ENCODE results near the gene PI4KA. TPM values are rescaled to one million over a fixed set of nuclear protein-coding genes. Genes with fewer than 3 reads are reported as not detected.
"Not testable (repeated sequence)": the region's sequence is repeated elsewhere in the genome, so short reads cannot be mapped to it uniquely, and the experiment has no call there.

The PI4KA gene
- polyA plus RNA-seq, 1 of the 3 experiments (the other 2 are of a cell fraction) = 30.0 TPM

DNA sequence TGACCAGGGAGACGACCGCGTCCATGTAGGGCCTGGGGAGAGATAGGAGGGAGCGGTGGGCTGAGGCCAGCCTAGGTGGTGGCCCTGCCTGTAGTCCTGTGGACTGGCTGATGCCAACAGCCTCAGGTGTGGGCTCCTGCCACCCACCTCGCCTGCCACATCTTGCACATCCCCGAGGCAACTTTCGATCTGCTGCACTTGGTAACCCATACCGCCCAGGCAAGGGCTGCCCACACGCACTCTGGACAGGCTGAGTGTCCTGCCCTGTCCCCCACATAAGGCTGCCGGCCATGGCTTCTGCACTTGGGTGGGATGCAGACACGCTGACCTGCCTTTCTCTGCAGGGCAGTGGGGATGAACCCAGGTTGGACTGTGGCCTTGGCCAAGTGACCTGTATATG, 148.6 kb downstream of the PI4KA start:
- 97% methylated on average over 7 of the region's 11 CpGs for WGBS (ENCODE audit: low lambda C conversion rate)
- H4K20me1 ChIP-seq (ENCODE audit: insufficient read depth); H3K27me3 ChIP-seq (ENCODE audit: insufficient read depth); H3K9me3 ChIP-seq; H3K79me2 ChIP-seq (ENCODE audit: insufficient read depth); H3F3A ChIP-seq (replicated peaks; ENCODE audit: insufficient read depth); POLR2A ChIA-PET; CTCF ChIA-PET; H3K4me1 ChIP-seq (ENCODE audit: control insufficient read depth in 1 of 2, insufficient read depth in 2 of 2, low read depth in 1 of 2, low read length in 1 of 2); DNase-seq; H2AFZ ChIP-seq (ENCODE audit: low read depth); H3K4me3 ChIP-seq (ENCODE audit: low read depth in 2 of 2, low read length in 1 of 2); H3K9ac ChIP-seq; H3K4me2 ChIP-seq; H3K36me3 ChIP-seq (replicated peaks in 1 of 2; ENCODE audit: control insufficient read depth in 1 of 2, insufficient read depth in 2 of 2, low read length in 1 of 2); H3K9me2 ChIP-seq; H3K27ac ChIP-seq (ENCODE audit: low read depth in 2 of 2, low read length in 1 of 2): not testable (repeated sequence)

GRCh38 chr22:20707549-20708118, 151.0 kb downstream of the PI4KA start:
- H2AFZ ChIP-seq (ENCODE audit: low read depth); H3K9ac ChIP-seq; H3K79me2 ChIP-seq (ENCODE audit: insufficient read depth); H3K4me1 ChIP-seq (ENCODE audit: control insufficient read depth in 1 of 2, insufficient read depth in 2 of 2, low read depth in 1 of 2, low read length in 1 of 2); H3F3A ChIP-seq (replicated peaks; ENCODE audit: insufficient read depth); DNase-seq; H3K4me3 ChIP-seq (ENCODE audit: low read depth in 2 of 2, low read length in 1 of 2); H3K27me3 ChIP-seq (ENCODE audit: insufficient read depth); H4K20me1 ChIP-seq (ENCODE audit: insufficient read depth); H3K36me3 ChIP-seq (replicated peaks in 1 of 2; ENCODE audit: control insufficient read depth in 1 of 2, insufficient read depth in 2 of 2, low read length in 1 of 2); H3K27ac ChIP-seq (ENCODE audit: low read depth in 2 of 2, low read length in 1 of 2); H3K9me3 ChIP-seq; H3K9me2 ChIP-seq; H3K4me2 ChIP-seq; CTCF ChIA-PET; POLR2A ChIA-PET: not testable (repeated sequence)
- WGBS (ENCODE audit: low lambda C conversion rate) = 100% methylated on average over 5 of the region's 11 CpGs

DNA sequence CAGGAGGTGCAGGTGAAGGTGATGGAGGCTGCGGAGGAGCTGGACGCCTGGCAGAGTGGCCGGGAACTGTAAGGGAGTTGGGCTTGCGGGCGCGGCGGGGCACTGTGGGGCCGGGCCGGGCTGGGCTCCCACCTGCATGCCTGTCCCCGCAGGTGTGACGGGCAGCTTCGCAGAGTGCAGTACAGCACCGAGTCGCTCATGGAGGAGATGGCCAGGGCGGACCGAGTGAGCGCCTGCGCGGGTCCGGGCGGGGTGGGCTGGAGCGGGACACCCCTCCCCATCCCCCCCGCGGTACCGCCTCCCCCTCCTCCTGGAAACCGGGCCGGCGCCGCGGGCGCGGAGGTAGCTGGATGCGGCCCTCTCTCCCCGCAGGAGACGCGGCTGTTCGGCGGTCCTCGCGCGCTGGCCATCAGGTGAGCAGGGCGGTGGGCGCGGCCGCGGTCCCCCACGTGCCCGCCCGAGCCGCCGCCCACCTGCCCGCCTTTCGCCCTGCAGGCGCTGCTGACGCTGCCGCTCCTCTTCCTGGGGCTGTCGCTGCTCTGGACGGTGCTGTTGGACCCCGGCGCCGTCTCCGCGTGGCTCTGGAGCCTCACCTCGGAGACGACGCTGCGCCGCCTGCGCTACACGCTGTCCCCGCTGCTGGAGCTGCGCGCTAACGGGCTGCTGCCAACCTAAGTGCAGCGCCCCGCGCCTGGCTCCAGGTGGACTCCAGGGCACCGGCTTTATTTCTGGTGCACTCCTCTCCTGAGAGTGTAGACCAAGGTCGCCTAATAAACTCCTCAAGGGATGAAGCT, 154.6 kb downstream of the PI4KA start:
- Histone ChIP-seq H3K4me2 (peak overlapping the region; percentile 60; the same call in 1 of the 2 replicates), H3K4me3 (ENCODE audit: low read depth in 2 of 2, low read length in 1 of 2) (peak overlapping the region; percentile 37; a peak in 3 of 4 replicates)
- H2AFZ ChIP-seq (ENCODE audit: low read depth); POLR2A ChIA-PET; H3K9ac ChIP-seq; H3F3A ChIP-seq (replicated peaks; ENCODE audit: insufficient read depth); H4K20me1 ChIP-seq (ENCODE audit: insufficient read depth); H3K4me1 ChIP-seq (ENCODE audit: control insufficient read depth in 1 of 2, insufficient read depth in 2 of 2, low read depth in 1 of 2, low read length in 1 of 2); H3K79me2 ChIP-seq (ENCODE audit: insufficient read depth); H3K27me3 ChIP-seq (ENCODE audit: insufficient read depth); H3K27ac ChIP-seq (ENCODE audit: low read depth in 2 of 2, low read length in 1 of 2); H3K9me3 ChIP-seq; H3K36me3 ChIP-seq (replicated peaks in 1 of 2; ENCODE audit: control insufficient read depth in 1 of 2, insufficient read depth in 2 of 2, low read length in 1 of 2); H3K9me2 ChIP-seq: not testable (repeated sequence)
- CTCF ChIA-PET = interaction anchor here (0.6 to 1.7 kb wide), 5 partner anchors 16 to 1237 kb away, joined by 3 to 8 read pairs (median 3); no protein-coding TSS in a partner anchor
- peak; percentile 34 for DNase-seq
- WGBS (ENCODE audit: low lambda C conversion rate) = 7% methylated on average over 2 of the region's 79 CpGs

DNA sequence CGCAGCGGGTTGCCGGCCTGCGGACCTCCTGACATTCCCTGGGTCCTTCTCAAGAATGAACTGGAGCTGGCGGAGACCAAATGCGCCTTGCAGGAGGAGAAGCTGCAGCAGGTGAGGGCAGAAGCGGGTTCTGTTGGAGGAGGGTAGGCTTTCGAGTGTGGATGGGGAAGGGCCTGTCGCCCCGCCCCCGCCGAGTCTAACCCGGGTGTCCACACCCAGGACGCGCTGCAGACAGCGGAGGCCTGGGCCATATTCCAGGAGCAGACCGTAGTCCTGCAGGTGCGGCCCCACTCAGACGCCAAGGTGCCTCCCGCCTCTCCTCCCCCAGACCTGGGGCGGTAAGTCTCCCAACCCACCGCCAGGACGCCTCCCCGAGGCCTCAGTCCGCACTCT, 155.2 kb downstream of the PI4KA start:
- POLR2A ChIA-PET; H3K9me3 ChIP-seq; H3F3A ChIP-seq (replicated peaks; ENCODE audit: insufficient read depth); H3K27me3 ChIP-seq (ENCODE audit: insufficient read depth); CTCF ChIA-PET; DNase-seq; H2AFZ ChIP-seq (ENCODE audit: low read depth); H3K4me1 ChIP-seq (ENCODE audit: control insufficient read depth in 1 of 2, insufficient read depth in 2 of 2, low read depth in 1 of 2, low read length in 1 of 2); H3K36me3 ChIP-seq (replicated peaks in 1 of 2; ENCODE audit: control insufficient read depth in 1 of 2, insufficient read depth in 2 of 2, low read length in 1 of 2); H4K20me1 ChIP-seq (ENCODE audit: insufficient read depth); H3K79me2 ChIP-seq (ENCODE audit: insufficient read depth); H3K27ac ChIP-seq (ENCODE audit: low read depth in 2 of 2, low read length in 1 of 2); H3K9me2 ChIP-seq; H3K9ac ChIP-seq: not testable (repeated sequence)
- Histone ChIP-seq H3K4me3 (ENCODE audit: low read depth in 2 of 2, low read length in 1 of 2) (peak overlapping the region; percentile 37; a peak in 3 of 4 replicates), H3K4me2 (peak overlapping the region; percentile 60; the same call in 1 of the 2 replicates)
- WGBS (ENCODE audit: low lambda C conversion rate) = no CpG with 5 or more reads among the region's 25 CpGs

Measured in SK-N-SH (cell line).